Posterior vena cava (tissue), 2 donors: ENCODE data around the gene PIGU. TPM values are rescaled to one million over a fixed set of nuclear protein-coding genes. Genes with fewer than 3 reads are reported as not detected.

Experiments used
- DNase-seq: peaks from one replicate; pipeline ENCODE4 v3.0.0-alpha.2; 2020; ENCODE audit warnings: low spot score
- intact Hi-C, 2 donors: fragments of 100-400 bp; cut with DNase I; formaldehyde crosslinking; loops; one replicate each; pipeline versions ENCODE4 v1.14.1 to v1.14.2; 2022 to 2023
- total RNA-seq, 2 donors: library from RNA; stranded (reverse); fragmentation: NEBNext Ultra II Directional; extraction: Animal tissue kit (Norgen Biotek cat#: 25700); gene quantifications; one replicate each; pipeline ENCODE4 v1.2.1, GENCODE V29; 2021
- donor health status: DM: yes; HTN: yes; CAD: no.
- donor health status: DM: yes; HTN: yes; CAD: no.

Gene PIGU
- total RNA-seq, 2 donors from 2014 or later: 9.6 to 10.7 TPM

DNA sequence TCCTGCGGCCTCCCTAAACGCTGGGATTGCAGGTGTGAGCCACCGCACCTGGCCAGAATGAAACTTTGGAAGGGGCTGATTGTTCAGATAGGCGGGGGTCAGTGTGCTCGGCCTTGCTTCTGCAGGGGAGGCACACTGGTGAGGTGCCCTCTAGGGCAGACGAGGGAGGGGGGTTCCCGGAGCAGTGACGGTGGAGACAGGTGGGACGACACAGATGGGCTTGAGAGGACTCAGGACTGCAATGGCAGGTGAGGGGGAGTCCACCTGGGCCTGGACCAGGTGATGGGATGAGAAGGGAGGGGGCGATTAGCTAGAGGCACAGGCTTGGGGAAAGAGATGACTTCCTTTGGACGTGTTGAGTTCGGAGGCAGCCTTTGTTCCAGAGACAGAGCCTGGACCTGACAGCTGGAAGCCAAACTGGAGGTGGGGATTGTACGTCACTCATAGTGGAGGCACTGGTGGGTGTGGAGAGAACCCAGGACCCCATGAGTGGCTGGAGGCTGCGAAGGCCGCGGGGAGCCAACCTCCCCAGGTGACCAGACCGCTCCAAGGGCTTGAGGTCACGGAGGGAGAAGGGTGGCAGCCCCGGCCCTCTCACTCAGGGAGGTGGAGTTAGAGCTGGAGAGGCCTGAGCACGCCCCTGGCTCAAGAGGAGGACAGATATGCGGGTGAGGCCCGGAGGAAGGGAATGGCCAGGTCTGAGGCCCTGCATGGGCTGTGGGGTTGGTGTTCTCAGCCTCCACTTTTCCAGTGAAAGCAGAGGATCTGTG lies 128.9 kb downstream of the PIGU start:
- no peak for DNase-seq
- intact Hi-C loops: no loop called here

DNA sequence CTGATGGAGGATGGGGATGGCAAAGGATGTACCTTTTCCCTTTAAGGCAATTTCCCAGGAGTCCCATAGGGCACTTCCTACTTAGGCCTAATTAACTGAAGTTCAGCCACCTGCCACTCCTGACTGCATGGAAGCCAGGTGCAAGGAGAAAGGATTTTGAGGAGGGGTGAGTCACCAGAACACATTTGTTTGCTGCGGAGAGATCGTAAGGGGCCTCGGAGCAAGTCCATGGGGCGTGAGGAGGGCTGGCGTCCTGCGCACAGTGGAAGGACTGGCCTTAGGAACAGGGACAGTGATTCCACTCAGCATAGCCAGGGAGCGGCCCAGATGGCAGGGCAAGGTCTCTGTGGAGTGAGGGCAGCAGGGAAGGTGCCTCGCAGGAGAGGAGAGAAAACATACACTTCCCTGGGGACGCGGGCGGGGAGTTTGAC lies 130.1 kb downstream of the PIGU start:
- no peak for DNase-seq
- intact Hi-C loops: no loop called here

DNA sequence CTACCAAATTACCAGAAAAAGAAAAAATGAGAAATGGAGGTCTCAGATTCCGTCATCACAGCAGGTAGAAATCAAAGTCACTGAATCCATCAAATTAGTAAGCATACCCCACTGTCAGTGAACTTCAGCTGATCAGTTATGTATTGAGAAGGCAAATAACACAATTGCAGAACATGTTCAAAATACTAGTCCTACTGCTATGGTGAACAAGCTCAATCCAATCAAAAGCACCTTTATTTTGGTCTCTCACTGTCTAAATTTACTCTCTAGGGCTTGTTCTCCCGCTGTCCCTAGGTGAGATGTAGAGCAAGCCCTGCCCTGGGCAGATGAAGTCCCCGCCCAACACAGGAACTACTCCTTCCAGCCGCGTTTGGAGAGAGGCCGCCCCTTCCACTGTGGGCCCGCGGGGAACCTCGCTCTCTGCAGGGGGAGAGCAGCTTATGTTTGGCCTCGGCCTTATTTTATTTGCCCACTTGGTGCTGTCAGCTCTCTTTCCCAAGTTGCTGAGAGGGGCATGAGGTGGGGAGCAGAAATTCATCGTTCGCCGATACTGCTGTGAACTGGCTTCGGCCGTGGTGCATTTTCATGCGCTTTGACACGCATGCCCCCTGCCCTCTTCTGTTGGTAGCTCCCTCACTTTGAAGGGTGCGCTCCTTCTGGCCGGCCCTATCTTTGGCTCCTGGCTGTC lies 132.6 kb downstream of the PIGU start:
- DNase-seq: no peak
- intact Hi-C loops: no loop called here

DNA sequence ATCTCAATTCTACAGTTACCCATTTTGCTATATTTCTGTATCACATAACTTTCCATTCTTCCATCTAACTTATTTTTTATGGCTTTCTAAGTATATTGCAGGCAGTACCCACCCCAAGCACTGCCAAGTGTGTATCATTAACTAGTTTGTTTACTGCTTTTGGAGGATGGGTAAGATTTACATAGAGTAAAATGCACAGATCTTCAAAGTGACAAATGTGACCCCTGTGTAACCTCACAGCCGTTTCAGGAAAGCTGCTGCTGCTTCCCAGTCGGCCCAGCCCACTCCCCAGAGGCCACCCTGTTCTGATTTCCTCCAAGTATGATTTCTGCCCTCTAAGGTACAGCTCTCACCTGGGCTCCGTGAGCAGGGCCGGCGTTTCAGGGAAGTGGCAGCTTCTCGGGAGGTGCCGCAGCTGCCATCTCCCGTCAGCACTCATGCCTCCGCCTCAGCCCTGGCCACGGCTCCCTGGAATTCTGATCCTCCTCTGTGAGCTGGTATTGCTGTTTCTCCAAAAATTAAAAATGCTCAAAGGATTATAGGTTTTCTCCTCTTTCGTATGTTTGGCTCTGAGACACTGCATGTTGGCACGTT lies 133.3 kb downstream of the PIGU start:
- intact Hi-C loops: no loop called here
- DNase-seq: no peak

DNA sequence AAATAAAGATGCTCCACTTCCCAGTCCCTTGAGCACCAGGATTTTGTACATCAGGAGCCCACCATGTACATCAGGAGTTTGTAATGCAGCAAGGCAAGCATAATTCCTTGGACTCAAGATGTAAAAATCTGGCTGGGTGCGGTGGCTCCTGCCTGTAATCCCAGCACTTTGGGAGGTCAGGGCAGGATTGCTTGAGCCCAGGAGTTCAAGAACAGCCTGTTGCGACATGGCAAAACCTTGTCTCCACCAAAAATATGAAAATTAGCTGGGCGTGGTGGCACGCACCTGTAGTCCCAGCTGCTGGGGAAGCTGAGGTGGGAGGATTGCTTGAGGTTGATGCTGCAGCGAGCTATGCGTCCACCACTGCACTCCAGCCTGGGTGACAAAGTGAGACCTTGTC lies 134.5 kb downstream of the PIGU start:
- intact Hi-C loops: no loop called here
- no peak for DNase-seq

DNA sequence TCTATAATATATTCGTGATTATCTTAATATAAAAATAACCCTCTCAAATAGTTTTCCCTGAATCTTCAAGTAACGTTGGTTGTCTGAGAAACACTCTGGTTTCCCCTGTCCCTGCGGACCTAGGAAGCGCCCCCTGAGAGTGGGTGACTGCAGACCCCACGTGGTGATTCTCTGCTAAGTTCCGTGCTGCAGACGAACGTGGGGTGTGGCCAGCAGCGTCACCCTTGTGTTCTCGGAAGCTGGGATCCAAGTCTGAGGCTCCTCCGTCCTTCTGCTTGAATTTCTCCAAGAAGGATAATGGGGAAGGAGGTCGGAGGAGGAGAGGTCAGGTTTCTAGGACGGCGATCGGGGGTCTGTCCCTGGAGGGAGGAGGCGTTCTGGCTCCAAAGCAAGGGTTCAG lies 135.0 kb downstream of the PIGU start:
- DNase-seq: no peak
- intact Hi-C loops: no loop called here

DNA sequence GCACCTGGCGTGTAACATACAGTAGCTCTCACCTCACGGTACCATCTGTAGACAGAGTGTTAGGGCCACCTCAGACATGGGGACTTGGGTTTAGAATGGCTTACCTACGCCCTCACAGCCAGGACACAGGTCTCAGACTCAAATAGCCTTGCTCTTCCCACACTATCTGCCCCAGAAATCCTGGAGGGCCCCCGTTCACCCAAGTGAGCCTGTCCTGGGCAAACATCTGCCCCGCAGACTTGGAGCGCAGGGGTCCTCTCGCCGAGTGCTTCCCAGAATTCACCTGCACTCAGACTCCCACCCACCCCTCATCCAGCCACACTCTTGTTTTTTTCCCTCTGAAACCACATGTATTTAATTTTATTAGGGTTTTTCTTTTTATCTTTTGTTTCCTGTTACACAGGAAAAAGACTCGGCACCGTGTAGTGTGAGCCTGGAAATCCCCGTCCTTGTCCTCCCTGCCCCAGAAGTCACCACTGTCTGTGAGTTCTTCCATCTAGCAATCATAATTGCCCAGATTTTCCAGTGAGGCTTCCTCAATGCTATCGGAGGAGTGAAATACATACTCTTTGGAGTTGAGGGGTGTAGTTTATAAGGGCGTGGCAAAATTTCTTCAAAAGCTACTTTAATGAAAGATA lies 135.5 kb downstream of the PIGU start:
- intact Hi-C loops: no loop called here

DNA sequence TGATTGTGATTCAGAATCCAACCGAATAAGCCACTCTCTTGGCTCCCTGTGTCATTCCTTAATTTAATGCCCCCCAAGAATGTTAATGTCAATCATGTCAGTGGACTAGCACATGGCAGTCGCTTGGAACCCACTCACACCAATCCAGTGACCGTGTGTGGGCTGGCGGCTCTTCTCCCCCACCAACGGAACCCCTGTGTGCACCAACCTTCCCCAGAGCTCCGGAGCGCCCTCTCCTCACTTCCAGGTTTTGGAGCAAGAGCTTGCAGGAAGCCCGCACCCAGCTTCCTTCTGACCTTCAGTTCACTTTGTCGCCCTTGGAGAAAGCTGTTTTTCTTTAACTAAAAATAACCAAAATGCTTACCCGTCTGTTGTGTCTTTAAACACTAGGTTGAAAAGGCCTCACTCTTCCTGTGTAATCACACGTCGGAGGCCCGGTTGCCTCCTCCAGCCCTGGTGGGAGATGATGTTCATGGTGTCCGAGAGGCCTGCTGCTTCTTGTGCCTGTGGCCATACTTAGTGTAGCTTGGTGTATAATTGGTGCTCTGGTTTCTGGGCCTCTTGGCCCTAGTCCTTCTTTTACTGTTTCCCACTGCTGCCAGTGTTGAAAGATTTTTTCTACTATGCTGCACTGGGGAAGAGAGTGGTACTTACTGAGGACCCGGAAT lies 136.2 kb downstream of the PIGU start:
- intact Hi-C loops: no loop called here

More for the DNA sequence above, 135.5 kb downstream of the PIGU start:
- DNase-seq: no peak

DNA sequence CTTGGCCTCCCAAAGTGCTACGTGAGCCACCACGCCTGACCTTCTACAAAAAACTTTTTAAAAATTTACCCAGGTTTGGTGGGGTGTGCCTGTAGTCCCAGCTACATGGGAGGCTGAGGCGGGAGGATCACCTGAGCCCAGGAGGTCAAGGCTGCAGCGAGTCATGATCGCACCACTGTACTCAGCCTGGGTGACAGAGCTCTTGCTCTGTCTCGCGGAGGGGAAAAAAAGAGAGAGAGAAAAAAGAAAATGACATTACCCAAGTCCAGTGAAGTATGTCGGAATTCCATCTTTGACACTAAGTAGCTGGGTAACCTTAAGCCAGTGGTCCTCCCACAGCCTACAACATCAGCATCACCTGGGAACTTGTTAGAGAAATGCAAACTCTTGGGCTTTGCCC lies 137.1 kb downstream of the PIGU start:
- intact Hi-C loops: no loop called here
- no peak for DNase-seq

More for the DNA sequence above, 136.2 kb downstream of the PIGU start:
- no peak for DNase-seq

DNA sequence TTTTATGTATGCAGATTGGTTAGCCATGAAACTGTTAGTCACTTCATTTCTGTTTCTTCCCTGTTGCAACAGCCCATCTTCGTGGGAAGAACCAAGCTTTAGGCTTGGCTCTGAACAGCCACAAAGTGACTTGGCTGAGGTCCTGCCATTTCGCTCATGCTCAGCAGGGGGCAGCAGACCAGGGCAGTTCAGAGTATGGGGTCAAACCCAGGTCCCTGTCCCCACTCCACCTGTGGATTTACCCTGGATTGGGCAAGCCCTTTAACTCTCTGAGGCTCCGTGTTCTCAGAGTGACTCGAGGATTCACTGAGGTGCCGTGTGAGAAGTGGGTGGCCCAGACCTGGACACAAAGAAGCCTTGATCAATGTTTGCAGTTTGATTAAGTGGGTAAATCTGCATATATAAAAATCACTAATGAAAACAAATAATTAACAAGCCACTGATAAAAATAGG lies 138.2 kb downstream of the PIGU start:
- DNase-seq: peak; percentile 76
- intact Hi-C loops: no loop called here

DNA sequence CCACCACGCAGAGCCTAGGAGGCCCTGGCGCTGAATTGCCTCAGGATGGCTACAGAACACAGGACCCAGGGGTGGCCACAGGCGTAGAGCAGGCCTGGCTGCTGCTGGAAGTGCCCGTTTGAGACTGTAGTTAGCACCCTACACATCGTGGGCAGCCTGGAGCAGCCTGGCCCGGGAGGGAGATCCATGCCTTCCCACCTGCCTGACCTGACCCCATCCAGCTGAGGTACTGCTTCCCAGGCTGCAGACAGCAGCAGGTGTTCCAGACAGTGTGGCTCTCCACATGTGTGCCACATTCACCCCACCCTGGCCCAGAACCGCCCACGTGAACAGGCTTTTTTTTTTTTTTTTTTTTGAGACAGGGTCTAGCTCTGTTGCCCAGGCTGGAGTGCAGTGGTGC lies 139.2 kb downstream of the PIGU start:
- peak; percentile 73 for DNase-seq

DNA sequence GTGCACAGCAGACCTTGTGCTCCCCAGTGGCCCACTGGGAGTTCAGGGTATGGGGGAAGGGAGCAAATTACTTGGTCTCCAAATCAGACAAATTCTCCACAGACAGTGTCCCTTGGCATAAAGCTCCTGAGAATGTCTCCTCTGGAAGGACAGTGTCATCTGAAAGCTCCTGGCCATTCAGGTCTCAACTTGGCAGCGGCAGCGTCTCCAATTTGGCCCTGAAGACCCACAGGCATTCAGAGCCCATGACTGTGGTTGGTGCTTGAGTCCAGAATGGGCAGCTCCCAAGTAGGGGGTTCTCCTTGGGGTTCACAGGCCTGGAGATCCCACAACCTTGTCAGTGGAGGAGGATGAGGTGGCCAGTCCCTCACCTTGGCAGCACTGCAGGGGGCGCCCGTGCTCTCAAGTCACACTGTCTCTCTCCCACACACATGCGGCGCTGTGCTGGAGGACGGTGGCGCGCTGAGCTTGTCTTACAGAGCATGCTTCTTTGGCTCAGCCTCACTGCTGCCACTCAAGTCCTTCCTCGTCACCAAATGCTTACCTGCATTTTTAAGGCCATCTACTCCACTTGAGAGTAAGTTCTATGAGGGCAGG lies 140.0 kb downstream of the PIGU start:
- DNase-seq: no peak
- intact Hi-C loops: no loop called here

More for the DNA sequence above, 139.2 kb downstream of the PIGU start:
- intact Hi-C loops: no loop called here

DNA sequence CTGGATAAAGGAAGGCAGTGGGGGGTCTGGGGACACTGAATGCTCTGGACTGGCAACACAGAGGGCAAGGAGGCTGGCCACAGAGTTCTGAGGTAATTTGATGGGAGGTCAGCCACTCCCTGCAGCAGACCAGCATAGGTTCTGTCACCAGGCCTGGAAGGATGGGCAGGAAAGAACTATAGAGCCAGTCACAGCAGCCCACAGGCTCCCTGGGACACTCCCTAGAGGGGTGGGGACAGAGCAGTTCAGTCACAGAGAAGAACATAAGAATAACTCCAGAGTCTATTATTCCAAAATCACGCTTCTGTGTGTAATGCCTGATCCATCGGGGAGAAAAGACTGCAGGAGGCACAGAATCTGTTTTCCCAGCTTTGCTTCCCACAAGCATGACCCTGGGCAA lies 141.0 kb downstream of the PIGU start:
- no peak for DNase-seq
- intact Hi-C loops: no loop called here

DNA sequence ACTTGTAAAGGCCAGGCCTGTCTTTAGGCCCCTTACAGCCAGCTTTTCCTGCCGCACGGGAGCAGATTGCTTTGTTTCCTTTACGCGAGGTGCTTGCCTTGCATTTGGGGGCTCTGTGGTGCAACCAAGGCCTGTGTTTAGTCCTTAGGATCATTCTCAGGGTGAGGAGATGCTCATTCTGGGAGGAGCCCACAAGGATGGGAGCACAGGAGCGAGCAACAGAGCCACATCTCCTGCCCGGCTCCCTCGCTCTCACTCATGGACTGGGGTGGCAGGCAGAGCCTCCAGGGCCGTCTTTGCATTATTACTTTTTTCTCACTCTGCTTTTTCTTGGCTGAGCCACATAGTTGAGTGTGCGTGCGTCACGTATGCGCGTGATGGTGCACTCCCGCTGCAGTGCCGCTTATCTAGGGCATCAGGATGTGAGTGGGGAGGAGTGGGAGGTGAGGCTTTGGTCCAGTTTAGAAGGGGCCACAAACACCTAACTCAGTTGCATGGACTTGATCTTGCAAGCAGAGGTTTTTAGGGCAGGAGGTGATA lies 141.5 kb downstream of the PIGU start:
- intact Hi-C loops: no loop called here
- DNase-seq: no peak

DNA sequence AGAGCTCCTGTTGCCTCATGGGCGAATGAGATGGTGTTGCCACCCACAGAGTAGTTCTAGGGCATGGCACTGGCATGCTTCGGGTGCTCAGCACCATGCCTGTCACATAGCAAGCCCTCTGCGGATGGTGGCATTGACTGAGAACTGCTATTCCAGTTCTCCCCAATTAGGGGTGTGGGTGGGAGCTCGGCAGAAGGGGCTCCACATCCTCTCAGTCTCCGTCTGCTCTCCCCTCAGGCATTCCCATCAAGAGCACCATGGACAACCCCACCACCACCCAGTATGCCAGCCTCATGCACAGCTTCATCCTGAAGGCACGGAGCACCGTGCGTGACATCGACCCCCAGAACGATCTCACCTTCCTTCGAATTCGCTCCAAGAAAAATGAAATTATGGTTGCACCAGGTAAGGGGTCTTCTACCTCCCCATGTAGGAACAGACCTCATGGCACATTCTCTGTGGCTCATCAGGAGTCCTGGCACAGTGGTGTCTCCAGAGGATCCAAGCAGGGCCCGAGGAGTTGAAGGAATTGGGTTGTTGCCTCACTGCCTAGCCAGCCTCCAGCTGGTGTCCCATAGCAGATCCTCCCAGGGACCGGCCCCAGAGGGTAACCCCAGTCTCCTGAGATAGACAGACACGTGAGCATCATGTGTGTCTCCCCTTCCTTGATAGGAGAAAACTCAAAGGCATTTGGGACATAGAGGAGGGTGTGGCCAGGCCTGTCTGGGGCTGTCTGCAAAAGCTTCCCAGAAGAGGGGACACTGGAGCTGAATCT lies 142.3 kb downstream of the PIGU start:
- DNase-seq: no peak
- intact Hi-C loops: no loop called here

DNA sequence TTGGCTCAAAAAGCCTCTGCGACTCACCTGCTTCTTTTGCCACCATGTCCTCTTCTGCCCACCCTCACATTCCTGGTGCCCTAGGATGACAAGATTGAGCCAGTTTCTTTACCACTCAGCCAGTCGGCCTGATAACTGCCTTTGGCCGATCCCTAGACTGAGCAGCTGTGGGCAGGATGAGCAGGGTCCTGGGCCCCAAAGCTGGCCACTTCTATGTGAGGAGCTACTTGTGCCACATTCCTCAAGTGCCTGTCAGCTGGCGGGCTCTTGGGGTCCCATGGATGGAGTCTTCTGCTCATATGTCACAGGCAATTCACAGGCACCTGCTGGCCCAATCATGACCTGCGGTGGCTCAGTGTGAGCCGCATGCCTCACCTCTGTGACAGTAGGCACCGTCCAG lies 144.1 kb downstream of the PIGU start:
- intact Hi-C loops: no loop called here
- DNase-seq: no peak

DNA sequence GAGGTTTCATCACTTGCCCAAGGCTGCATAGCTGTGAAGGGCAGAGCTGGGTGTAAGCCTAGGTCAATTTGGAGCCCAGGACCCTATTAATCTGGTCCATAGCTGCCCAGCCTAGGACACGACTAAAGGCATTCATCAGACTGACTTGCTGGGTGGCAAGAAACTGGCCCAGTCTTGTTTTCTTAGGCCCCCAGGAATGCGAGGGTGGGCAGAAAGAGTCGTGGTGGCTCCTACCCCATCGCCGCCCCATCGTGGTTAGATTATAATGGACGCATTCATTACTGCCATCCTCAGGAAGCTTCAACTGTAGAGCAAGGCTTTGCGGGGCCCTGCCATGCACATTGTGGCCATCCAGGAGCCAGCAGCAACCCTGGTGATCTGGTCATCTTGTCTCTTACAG lies 144.6 kb downstream of the PIGU start:
- no peak for DNase-seq
- intact Hi-C loops: no loop called here

DNA sequence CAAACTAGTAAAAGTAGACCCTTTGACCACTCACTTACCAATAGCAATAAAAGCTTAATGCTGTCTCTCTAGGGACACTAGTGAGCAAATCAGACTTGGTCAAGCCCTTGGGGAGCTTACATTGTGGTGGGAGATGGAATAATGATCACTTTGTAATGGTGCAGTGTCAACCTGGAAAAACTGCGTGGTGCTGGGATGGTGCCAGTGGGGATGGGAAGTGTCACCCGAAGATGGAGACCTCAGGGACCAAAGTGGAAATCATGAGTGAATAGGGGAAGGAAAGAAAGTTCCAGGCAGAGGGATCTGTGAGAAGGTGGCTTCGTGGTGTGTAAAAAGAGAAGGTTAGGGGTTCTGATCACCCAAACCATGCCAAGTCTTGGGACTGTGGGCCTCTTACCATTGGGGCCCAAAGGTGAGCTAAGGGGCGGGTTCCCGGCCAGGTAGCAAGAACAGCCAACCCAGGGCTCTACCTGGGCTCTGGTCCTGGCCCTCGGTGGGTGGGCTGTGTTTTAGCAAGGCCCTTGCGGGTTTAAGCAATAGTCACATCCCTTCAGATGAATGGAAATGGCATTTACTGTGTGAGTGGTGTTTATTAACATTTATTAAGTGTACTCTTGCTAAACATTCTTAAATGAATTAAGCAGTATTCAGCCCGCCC lies 145.2 kb downstream of the PIGU start:
- DNase-seq: no peak
- intact Hi-C loops: no loop called here
